Breast epithelium (tissue), 3 donors: ENCODE results near the gene ALKBH4.
"Not testable (repeated sequence)": the region's sequence is repeated elsewhere in the genome, so short reads cannot be mapped to it uniquely, and the experiment has no call there.

Source experiments
- CTCF ChIP-seq, 3 donors: fragments of 450-650 bp; IDR thresholded peaks; one replicate each; pipeline ENCODE4 v1.5.1; 2016 to 2017; ENCODE audit warnings: antibody characterized with exemption in 3 of 3, mild to moderate bottlenecking in 3 of 3, moderate library complexity in 3 of 3
- POLR2A ChIP-seq: fragments of 450-650 bp; IDR thresholded peaks from one replicate; pipeline ENCODE4 v1.6.1; 2016; ENCODE audit warnings: antibody characterized with exemption, mild to moderate bottlenecking, moderate library complexity

DNA sequence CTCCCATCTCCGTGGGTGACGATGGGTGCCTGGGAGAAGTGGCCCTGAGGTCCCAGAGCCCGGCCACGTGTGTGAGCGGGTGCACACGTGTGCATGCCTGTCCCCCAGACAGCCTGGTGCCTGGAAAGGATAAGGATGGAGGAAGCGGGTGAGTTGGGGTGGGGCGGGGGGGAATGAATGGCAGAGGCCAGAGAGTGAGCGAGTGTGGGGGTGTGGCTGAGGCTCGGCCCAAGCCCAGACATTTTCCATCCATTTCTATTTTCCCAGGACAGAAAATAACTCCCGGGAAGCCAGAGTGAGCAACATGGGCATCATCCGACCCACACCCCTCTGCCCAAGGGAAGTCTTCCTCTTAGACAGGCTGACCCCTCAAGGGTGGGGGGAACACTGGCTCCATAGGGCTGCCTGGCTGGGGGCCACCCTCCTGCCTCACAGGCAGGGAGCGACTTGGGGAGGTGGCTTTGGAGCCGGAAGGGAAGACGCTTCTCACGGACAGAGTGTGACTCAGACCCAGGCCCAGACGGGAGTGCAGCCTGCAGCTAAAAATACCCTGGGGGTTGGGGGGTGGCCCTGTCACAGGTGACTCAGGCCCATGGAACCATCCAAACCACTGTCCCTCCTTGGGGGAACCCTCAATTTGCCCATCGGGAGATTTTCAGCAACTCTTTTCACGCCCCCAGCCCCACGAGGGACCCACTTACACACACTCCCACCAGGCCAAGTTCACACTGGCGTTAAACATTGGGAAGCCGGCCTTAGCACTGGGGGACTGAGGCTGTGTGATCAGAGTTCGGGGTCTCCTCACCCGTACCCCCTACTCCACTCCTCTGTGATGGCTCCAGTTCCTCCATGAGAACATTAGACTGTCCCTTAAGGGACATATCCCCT, 40.9 kb upstream of the ALKBH4 start:
- TF ChIP-seq POLR2A; CTCF (IDR thresholded peaks at IDR 0.05): not testable (repeated sequence)
